ENCODE data around the gene NNAT.
"Not testable (repeated sequence)": the region's sequence is repeated elsewhere in the genome, so short reads cannot be mapped to it uniquely, and the experiment has no call there.

Gene NNAT, protein sequence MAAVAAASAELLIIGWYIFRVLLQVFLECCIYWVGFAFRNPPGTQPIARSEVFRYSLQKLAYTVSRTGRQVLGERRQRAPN

DNA sequence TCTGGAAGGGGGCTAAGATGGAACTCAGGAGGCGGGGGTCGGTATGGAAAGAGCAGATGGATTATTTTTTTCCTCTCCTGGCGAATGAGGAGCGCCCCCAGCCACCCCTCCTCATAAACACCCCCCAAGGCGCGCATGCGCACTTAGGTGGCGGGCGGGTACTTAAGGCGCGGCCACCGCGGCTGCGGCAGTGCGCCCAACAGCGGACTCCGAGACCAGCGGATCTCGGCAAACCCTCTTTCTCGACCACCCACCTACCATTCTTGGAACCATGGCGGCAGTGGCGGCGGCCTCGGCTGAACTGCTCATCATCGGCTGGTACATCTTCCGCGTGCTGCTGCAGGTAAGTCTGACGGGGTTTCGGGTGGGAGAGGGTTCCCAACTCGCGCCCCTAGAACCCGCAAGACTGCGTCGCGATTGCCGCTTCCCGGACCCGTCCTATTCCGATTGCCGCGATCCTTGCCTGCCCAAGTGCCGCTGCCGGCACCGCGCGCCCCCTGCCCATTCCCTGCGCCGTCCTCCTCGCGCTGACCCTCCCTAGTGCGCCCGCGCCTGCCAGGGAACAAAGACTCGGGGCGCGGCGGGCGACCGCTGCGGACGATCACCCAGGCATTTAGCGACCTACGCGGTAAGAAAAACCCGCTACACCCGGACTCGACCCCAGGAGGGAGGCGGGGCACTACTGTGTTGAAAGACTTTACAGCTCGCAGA is at the start of gene NNAT:
Gene NNAT, plus strand, starts transcription at position 190 of the 711 bp plus-strand sequence. Its CDS starts 82 bp downstream, at position 272.
- no peak for DNase-seq (ENCODE audit: low read depth)

DNA sequence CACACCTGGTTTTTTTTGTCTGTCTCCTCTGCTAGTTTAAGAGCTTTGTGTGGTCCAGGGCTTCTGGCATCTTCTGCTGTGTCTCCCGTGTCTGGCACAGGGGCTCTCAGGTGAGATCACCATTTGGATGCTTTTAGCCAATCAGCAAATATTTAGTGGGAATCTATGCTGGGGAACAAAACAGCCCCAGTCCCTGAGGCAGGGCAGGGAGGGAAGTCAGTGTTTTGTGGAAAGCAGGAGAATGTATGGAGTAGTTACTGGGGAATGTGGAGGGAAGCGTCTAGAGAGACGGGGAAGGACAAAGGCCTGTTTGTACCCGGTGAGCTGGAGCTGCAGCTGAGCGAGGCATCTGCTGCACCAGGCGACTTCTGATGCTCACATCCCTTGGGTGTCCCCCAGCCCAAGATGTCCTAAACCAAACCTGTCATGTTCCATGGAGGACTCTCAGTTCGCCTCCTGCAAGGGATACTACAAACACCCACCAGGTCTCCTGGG is 49.3 kb upstream of the NNAT start:
- no peak for DNase-seq (ENCODE audit: low read depth)

- not testable (repeated sequence) for DNase-seq (ENCODE audit: low read depth)
Observed at GRCh38 chr20:37472435-37472834, 48.6 kb upstream of the NNAT start.

DNA sequence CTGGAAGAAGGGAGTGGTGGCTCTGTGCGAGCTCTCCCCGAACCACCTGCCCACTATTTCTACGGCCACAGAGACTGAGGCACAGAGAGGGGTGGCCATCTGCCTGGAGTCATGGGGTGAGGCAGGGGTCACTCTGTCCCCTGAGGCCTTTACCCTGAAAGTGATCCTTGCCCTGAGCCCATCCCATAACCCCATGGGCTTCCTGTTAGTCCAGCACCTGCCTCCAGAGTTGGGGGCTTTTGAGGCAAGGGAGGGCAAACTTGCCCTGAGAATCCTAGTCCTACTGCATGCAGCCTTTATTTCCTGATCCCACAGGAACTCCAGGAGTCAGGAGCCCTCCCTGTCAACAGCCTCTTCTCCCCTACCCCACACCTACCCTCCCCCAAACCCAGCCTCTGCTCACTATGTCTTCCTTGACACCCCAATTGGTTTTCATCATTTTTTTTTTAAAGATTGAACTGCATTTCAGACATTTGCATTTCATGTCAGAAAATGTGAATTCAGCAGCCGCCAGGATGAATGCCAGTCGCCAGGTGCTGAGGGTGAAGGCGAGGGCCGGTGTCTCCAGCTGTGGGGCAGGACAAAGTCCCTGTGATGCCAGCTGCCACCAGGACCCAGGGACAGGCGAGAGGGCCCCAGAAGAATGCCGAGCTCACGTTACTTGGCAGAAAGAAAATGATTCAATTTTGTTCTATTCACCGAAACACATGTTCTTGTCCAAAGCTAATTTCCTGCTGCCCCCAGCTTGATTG is 47.6 kb upstream of the NNAT start:
- no peak for DNase-seq (ENCODE audit: low read depth)

GRCh38 chr20:37474386-37474785 is 46.7 kb upstream of the NNAT start:
- DNase-seq (ENCODE audit: low read depth), result no peak

DNA sequence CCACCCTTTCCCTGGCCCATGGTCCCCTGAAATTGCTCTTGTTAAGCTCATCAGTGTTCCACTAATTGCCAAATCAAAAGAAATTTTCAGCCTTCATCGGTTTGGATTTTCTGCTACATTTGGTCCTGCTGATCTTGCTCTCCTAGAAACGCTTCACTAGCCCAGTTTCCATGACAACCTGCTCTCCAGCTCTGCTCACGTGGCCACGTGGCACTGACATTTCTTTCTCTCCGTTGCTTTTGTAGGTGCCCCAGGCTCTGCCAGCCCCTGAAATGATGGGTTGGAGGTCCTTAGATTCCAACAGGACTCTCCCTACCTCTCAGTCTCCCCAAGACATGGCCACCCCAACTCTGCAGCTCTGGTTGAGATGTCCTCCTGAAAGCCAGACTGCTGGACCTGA is 45.8 kb upstream of the NNAT start:
- DNase-seq (ENCODE audit: low read depth), result no peak

- DNase-seq (ENCODE audit: low read depth), result no peak
Observed at GRCh38 chr20:37477041-37477440, 44.0 kb upstream of the NNAT start.

- no peak for DNase-seq (ENCODE audit: low read depth)
Observed at GRCh38 chr20:37479266-37479665, 41.8 kb upstream of the NNAT start.

GRCh38 chr20:37479925-37480691 is 40.9 kb upstream of the NNAT start:
- no peak for DNase-seq (ENCODE audit: low read depth)

DNA sequence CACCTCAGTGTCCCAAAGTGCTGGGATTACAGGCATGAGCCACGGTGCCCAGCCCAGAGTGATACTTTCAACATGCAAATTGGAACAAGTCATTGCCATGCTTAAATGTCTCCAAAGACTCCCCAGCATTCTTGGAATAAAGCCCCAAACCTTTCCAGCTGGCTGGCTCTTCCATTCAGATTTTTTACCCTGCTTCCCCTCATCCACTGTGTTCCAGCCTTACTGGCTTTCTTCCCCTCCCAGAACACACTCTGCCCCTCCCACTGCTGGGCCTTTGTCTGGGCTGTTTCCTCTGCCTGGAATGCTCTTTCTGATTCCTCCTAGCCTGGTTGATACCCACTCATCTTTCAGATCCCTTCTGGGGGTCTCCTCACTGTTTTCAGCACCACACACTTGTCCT is 40.1 kb upstream of the NNAT start:
- DNase-seq (ENCODE audit: low read depth), result no peak

DNA sequence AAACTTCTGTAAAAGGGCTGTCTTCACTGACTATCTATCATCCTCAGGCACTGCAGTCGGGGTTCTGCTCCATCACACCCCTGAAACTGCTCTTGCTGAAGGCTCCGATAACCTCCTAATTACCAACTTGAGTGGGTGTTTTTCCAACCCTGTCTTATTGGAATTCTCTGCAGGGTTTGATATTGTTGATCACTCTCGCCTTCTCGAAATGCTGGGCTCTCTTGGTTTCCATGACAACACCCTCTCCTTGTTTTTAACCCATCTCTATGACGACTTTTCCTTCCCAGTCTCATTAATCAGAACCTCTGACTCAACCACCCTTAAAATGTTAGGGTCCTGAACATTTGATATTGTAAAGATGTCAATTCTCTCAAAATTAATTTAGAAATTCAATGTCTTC is 39.4 kb upstream of the NNAT start:
- DNase-seq (ENCODE audit: low read depth), result no peak

DNA sequence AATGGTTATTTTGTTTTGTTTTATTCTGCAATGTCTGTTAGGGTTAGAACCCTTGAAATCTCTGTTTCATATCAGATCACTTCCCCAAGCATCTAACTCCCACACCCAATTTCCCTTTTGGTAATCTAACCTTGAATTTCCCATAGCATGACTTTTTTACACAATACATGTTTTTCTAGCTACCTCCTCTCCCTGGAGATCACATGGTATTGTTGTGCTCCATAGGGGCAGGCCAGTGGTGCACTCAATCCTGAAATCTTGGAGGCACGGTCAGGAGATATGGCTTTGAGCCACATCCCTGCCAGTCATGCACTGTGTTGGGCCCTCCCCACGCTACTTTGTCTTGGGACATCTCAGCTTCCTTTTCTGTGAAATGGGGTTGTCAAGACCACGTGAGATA is 36.7 kb upstream of the NNAT start:
- no peak for DNase-seq (ENCODE audit: low read depth)

- DNase-seq (ENCODE audit: low read depth), result not testable (repeated sequence)
Observed at GRCh38 chr20:37486209-37486608, 34.8 kb upstream of the NNAT start.

DNA sequence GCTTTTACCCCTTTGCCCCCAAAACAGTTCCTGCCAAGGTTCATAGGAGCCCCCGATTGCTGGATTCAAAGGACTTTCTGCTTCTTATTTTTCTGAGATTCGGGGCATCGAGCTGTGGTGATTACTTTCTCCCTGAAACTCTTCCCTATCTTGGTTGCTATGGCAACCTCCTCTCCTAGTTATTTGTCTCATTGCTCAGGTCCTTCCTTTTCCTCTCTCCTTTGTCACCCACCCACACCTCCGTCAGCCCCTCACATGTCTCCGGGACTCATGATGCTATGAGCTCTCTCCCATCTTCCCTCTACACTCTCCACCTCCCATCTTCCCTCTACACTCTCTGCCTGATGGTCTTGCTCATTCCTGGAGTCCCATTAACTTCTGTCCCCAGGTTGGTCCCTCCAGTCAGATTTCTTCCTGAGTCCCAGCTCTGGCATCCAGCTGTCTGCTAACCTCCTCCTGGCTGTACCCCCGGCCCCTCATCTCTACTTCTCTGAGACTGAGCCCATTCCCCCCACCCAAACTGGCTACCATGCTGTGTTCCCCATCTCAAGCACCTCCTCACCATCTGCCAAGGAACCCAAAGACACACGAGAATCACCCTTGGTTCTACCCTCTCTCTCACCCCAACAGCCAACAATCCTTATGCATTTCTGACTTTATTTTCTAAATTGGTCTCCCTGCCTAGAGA is 30.2 kb upstream of the NNAT start:
- no peak for DNase-seq (ENCODE audit: low read depth)

DNA sequence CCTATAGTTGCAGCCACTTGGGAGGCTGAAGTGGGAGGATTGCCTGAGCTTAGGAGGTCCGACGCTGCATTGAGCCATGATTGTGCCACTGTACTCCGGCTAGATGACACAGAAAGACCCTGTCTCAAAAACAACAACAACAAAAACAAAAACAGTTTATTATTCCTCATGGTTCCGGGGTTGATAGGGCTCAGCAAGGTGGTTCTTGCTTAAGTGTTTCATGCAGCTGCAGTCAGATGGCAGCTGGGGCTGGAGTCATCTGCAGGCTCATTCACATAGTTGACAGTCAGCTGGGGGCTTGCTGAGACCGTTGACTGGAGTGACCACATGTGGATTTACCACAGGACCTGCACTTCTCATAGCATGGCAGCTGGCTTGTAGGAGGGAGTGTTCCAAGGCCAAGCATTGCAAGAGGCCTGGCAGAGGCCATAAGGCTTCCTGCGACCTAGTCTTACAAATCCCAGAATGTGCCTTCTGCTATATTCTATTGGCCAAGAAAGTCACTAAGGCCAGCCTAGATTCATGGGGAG is 28.9 kb upstream of the NNAT start:
- DNase-seq (ENCODE audit: low read depth), result no peak

GRCh38 chr20:37492945-37493344 is 28.1 kb upstream of the NNAT start:
- DNase-seq (ENCODE audit: low read depth), result no peak

DNA sequence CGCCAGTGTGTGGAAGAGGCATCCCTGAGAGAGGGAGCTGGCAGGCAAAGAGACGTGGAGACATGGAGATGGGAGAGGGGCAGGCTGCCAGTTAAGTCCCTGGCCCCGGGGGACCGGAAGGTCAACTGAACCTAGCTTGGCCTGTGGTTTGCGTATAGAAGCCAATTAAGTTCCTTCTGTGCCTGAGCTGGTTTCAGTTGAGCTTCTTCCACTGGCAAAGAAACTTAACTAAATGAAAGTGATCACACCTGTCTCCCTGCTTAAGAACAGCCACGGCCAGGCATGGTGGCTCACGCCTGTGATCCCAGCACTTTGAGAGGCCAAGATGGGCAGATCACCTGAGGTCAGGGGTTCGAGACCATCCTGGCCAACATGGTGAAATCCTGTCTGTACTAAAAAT is 26.7 kb upstream of the NNAT start:
- no peak for DNase-seq (ENCODE audit: low read depth)

DNA sequence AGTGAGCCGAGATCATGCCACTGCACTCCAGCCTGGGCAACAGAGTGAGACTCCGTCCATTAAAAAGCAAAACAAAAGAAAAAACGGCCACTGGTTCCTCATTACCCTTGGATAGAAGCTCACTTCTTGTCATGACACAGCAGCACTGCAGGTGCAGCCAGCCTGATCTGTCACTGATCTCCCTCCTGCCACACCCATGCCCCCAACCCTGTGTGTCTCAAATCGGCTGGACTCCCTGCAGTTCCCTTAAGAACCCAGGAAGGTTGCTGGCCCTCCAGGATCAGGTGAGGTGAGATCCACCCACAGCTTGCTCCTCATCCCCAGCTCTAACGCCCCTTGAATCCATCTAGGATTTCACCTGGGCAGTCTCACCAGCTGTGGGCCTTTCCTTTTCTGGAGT is 26.3 kb upstream of the NNAT start:
- DNase-seq (ENCODE audit: low read depth), result no peak

- no peak for DNase-seq (ENCODE audit: low read depth)
Observed at GRCh38 chr20:37498066-37498665, 22.9 kb upstream of the NNAT start.

- no peak for DNase-seq (ENCODE audit: low read depth)
Observed at GRCh38 chr20:37500311-37500710, 20.7 kb upstream of the NNAT start.

GRCh38 chr20:37501940-37502339 is 19.1 kb upstream of the NNAT start:
- no peak for DNase-seq (ENCODE audit: low read depth)

Measured in CMK (cell line).